CMK (cell line): Measurements from ENCODE around the gene SIRT5.

ENCODE experiments used
- DNase-seq: peaks from one replicate; pipeline ENCODE4 v3.0.0-alpha.2; 2010; ENCODE audit warnings: low read depth

The SIRT5 gene

DNA sequence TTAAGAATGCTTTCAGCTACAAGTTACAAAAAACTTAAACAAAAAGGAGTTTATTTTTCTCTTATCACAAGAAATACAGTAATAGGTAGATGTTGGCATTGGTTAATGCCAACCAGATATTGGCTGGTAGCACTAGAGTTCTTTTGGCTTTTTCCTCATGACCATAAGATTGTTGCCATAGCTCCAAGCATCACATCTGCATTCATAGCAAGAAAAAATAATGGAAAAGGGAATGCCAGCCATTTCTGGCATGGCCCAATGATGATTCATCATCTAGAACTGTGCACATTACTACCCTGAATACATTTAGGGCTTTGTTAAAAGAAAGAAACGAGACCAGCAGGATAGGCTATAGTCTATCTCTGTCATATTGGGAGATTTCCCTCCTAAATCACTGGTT is 20.8 kb upstream of the SIRT5 start:
- DNase-seq: no peak

DNA sequence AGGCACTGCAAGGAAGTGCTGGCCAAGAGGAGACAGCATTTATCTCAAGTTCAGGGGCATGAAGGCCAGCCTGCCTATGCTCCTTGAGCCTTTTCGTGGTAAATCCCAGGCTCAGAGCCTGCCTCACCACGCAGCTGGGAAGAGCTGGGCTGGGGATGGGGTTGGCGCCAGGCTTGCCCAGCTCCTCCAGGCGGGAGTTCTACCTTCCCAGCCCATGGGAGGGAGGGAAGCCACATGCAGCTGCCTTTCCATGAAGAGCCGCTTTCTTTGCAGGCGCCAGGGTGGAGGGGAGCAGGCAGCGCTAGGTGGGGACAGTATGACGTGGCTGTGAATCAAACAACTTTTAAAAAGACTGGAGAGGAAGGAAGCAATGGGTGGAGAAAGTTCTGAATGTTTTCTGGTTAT is 19.5 kb upstream of the SIRT5 start:
- no peak for DNase-seq

DNA sequence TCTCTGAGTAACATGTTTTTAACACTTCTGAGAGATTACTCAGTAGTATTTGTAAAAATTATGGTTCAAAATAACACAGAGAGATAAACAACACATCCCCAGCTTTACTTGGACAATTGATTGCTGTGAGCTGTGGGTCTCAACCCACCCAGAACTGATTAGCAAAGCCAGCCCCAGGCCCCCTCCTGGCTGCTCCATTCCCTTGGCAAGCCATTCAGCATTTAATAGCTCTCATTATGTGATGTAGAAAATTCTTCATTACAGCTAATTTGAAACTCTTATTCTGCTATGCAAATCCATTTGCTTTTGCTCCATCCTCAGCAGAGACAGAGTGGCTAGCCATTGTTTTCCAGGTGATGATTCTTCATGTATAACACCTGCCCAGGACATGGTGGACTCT is 16.6 kb upstream of the SIRT5 start:
- DNase-seq: no peak

DNA sequence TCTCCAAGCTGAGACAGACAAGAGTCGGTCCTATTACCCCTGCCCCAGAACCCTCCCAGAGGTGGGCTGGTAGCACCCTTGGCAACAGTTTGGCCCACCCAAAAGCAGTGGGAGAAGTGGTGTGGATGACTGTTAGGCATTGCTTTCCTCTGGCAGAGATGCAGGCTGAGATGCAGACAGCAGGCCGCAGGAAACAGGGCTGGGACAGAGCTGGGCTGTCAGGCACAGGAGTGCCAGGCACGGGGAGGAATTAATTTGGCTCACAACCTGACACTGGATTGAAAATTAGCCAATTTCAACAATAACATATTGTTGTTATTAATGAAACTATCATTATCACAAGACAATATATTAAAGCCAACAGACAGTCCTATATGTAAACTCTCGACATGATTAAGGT is 15.7 kb upstream of the SIRT5 start:
- no peak for DNase-seq

DNA sequence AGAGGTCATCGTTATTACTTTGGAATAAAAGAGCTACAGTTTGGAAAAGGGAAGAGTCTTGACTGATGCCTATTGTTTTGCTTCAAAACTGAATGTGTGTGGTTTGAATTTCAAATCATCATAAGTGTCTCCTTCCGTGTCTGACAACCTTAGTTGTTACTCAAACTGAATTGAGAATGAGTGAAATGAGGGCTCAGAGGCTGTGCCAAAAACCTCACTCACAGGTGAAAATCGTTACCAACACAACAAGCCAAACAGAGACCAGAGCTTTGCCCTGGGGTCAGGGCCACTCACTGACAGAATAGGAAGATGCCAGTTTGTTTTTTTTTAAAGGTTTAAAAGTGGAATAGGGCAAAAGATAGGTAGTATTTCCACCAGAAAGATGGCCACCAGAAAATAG is 15.2 kb upstream of the SIRT5 start:
- DNase-seq: no peak

DNA sequence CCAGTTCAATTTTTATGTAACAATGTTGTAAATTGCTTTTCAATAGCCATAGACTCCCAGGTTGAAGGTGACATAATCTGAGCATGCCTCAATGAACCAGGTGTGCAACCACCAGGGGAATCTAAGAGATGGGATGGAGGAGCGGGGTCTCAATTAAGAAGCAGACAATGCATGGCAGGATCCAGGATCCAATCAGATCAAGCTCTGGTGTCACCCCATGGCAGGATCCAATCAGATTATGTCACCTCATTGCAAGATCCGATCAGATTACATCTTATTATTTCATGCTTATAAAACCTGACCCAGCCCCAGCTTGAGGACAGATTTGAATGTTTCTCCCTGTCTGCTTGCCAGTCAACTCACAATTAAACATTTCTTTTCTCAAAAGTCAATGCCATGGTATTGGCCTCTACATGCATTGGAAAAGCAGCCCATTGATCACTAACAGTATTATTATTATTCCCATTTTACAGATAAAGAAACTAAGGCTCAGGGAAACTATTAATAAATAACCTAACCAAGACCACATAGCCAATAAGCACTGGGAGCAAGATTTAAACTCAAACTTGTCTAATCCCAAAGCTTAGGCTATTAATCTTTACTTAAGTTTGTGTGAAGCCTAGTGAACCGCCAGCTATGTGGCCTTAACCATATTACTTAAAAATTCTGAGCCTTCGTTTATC is 14.3 kb upstream of the SIRT5 start:
- DNase-seq: no peak

DNA sequence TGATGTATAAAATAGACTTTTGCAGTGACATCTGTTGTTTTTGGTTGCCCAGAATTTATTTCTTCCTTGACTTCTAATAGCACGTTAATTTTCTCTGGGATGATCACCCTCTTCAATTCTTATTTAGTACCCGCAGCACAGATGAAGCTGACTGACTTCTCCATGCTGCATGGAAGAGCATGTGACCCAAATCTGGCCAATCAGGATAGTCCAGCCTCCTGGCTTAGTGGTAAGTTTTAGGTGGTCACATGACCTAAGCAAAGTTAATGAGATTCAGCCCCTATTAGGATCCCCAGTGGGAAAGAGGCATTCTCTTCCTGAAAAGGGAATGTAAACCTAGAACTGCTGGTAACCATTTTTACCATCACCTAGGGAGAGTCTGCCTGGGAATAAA is 13.8 kb upstream of the SIRT5 start:
- DNase-seq: peak; percentile 46

DNA sequence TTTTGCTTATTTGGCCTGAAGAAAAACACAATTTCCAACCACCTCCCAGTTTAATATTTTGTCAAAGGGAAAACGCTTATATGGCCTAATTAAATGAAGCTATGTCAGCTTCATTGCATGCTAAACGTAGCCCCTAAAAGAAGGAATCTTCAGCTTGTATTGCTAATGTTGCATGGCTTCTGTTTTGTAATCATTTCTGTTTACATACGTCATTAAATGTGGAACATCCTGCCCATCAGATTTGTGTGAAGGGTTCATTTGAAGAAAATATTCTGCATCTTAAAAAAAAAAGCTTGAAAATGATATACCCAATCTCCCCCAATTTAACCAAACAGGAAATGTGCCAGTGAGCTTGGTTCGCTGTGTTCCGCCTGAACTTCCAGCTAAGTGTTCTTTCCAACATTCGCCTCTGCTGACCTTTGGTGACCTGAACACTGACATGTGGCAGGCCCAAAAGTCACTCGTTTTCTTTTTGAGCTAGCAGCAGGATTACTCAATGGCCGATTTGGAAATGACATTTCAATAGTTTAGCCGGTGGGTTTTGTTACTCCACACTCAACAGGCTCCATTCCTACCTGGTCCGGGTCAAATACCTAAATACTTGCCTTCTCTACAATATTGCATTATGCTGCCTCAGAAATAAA is 12.7 kb upstream of the SIRT5 start:
- DNase-seq: no peak

DNA sequence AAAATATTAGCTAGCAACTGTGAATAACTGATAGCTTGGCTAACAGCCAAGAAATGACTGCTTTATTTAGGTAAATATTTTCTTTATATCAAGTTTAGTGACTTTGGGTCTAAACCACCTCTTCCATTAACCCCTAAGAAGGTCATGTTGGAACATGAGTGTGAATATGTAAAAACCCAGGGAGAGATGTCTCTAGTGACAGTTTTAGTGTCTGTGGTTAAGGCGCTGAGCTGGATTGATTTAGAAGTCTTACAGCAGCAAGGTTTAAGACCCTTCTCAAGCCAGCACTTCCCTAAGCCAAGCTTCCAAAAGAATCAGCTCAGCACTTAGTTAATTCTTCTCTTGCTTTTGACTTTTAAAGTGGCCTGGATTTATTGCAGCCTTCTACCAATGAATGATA is 11.4 kb upstream of the SIRT5 start:
- DNase-seq: no peak

DNA sequence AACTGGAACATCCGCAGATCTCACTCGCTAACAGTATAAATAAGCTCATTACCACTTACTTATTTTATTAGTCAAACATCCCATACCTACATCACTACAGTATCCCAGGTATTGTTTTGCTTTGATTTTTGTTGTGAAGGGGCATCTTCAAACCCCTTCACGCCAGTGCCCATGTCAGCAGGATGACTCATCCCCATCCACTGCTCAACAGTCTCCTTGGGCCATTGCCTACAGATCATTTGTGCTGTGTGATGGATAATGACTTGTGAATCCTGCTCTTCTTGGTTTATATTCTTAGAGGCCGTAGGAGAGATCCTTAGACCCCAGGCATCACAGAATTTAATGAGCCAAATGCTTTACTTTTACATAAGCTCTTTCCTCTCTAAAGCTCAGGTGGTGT is 8.5 kb upstream of the SIRT5 start:
- DNase-seq: no peak

DNA sequence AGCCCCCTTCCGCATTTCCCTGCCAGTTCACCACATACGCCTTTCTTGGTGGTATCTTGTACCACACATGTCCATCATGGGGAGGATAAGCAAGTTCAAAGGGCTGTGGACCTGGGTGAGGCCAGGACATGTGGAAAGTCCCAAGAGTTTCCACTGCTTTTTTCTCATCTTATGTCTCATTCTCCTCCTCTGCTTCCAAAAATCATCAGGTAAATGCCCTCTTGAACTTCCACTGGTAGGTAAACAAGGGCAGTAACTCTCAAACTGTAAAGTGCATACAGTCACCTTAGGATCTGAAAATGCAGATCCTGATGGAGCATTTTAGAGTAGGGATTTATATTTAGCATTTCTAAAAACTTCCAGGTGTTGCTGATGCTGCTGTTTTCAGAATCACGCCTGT is 7.9 kb upstream of the SIRT5 start:
- DNase-seq: no peak

DNA sequence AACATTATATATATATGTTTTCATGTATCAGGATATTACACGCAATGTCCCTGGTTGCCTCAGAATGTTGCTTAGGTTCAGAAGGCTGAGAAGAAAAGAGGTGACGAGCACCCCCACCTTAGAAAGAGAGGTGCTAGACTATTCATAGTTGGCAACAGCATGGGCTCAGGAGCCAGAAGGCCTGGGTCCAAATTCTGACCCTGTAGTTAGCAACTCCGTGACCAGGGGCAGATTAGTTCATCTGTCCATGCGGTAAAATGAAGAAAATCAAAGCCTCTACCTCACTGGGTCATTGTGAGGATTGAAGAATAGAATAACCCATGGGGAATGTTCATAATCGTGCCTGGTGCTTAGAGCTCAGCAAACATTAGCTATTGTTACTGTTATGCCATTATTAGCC is 5.4 kb upstream of the SIRT5 start:
- DNase-seq: no peak

DNA sequence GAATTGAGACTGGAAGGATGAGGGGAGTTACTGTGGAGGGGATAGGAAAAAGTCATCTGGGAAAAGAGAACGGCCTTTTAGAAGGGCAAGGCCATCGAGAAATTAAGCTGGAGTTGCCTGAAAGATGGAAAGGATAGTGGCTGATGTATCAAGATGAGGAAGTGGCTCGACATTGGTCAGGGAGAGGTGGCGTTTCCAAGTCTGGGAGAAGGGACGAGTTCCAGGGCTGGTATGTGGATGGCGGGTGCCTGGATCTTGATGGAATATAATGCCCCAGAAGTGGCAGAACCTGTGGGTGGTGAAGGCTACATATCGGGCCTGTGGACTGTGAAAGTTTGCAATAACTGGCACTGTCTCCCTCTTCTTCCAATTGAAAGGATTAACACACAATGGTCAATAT is 2.2 kb upstream of the SIRT5 start:
- no peak for DNase-seq

DNA sequence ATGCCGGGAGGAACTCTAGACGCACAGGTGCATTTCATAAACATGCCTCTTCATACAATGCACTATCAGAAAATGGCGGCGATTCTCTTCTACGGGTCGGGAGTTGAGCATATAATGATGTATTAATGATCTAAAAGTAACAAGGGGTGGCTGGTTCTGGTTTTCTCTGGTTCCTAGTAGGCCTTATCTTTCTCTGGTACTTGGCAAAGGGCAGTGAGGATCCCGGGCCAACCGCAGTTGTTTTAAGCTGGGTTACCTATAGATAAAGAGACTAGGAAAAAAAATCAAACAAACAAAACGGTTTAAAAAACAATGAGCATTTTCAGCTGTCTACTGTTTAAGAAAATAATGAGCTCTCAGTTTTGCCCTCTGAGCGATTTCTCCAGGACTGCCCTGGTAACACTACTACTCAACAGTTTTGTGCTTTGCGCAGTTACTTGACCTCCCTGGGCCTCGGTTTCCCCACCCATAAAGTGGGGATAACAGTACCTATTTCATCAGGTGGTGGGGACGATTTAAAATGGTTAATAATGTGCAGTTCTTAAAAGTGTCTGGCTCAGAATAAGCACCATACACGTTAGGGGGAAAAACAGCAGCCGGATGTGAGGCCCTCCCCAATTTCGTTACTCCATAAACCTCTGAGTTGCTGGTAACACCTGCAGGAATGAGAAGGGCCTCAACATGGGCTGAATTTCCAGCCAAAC is 1.3 kb upstream of the SIRT5 start:
- DNase-seq: no peak

DNA sequence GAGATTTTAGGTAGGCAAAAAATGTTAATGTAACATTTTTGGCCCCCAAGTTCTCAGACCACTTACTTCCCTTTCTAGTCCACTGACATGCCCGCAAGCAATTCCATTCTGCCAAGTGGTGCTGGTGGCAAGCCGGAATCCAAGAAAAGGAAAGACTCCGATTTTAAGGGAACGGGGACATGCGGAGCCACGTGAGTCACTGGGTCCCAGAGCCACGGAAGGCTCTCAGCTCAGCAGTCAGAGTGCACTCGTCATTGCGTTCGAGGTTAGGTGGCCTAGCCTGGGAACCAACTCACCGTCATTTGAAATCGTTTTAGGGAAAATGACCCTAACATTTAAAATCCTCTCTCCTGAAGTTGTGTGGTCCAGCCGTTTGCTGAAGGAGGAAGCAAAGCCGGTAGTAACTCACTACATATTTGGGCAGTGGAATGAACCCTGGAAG is 711 bp upstream of the SIRT5 start:
- peak; percentile 8 for DNase-seq

DNA sequence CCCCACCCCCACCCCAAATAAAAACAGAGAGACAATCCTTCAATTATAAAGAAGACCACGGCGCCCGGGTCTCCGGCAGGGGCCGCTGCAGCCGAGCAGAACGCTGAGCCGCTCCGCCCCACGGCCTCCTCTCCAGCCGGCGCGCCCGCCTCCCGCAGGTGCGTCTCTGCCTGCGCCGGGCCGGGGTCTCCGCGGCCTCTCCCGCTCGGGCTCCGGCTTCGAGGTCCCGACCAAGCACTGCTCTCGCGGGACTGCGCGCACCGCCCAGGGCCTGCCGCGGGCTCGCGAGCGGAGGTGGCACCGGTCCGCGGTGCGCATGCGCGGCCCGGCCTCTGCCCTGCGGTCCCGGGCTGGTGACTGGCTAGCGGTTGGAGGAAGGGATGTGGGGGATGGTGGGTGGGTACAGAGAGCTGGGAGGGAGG is 241 bp upstream of the SIRT5 start:
- DNase-seq: peak; percentile 94

DNA sequence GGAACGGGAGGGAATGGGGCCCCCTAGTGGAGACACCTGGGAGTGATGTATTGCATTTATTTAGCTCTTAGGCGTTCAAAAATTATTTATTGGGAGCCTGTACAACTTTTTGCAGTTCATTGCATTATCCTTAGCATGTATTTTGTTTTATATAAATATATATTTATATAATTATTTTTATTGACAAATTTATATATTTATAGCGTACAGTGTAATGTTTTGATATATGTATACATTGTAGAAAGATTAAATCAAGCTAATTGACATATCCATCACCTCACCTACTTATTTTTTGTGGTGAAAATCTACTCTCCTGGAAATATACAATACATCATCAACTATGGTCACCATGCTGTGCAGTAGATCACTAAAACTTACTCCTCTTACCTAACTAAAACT is 975 bp downstream of the SIRT5 start:
- DNase-seq: no peak

DNA sequence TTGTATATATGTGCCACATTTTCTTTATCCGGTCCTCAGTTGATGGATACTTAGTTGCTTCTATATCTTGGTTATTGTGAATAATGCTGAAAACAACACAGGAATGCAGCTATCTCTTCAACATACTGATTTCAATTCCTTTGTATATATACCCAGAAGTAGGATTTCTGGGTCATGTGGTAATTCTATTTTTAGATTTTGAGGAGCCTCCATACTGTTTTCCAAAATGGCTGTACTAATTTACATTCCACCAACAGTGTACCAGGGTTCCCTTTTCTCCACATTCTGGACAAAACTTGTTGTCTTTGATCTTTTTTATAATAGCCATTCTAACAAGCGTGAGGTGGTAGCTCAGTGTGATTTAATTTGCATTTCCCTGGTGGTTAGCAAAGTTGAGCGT is 1.6 kb downstream of the SIRT5 start:
- DNase-seq: no peak

DNA sequence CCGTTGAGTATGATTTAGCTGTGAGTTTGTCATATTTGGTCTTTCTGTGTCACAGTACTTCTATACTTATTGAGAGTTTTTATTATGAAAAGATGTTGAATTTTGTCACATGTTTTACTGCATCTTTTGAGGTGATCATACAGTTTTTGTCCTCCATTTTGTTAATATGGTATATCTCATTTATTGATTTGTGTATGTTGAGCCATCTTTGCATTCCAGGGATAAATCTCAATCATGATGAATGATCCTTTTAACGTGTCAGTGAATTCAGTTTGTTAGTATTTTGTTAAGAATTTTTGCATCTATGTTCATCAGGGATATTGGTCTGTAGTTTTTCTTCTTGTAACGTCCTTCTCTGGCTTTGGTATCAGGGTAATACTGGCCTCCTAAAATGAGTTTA is 3.5 kb downstream of the SIRT5 start:
- DNase-seq: no peak

DNA sequence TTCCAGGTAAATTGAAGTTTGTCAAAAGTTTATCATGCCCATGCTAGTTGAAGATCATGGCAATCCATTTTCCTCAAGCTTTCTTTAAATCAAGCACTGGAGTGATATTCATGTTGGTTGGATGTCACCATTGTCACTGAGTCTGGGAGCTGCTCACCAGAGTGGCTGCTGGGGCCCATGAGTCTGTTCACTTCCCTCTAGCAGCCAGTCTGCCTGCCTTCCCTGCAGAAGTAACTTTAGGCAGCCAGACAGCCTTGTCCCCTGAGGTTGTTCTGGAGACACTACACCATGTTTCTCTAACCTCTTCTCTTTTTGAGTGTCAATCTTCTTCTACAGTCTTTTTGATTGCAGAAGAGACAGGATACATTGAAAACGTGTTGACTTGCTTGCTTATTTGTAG is 5.5 kb downstream of the SIRT5 start:
- DNase-seq: no peak

DNA sequence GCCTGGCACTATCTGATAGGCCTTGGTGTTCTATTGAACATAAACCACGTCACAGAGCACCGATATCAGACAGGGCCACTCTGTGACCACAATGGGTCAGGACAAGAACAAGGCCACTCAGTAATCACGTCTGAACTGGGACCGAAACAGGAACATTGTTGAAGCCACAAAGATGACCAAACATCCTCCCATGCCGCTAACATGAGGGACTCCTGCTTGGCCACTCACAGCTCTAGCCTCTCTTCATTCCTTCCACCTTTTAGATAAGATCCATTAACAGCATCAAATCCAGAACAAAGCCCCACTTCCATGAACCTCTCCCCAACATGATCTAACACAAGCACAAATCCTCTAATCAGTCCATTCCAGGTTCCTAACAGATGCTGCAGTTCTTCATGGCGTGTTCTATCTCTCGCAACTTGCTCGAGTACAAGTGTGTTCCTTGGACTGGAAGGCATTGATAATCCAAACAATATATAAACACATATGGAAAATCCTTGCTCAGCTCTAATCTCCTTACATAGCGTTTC is 7.4 kb downstream of the SIRT5 start:
- peak; percentile 27 for DNase-seq

DNA sequence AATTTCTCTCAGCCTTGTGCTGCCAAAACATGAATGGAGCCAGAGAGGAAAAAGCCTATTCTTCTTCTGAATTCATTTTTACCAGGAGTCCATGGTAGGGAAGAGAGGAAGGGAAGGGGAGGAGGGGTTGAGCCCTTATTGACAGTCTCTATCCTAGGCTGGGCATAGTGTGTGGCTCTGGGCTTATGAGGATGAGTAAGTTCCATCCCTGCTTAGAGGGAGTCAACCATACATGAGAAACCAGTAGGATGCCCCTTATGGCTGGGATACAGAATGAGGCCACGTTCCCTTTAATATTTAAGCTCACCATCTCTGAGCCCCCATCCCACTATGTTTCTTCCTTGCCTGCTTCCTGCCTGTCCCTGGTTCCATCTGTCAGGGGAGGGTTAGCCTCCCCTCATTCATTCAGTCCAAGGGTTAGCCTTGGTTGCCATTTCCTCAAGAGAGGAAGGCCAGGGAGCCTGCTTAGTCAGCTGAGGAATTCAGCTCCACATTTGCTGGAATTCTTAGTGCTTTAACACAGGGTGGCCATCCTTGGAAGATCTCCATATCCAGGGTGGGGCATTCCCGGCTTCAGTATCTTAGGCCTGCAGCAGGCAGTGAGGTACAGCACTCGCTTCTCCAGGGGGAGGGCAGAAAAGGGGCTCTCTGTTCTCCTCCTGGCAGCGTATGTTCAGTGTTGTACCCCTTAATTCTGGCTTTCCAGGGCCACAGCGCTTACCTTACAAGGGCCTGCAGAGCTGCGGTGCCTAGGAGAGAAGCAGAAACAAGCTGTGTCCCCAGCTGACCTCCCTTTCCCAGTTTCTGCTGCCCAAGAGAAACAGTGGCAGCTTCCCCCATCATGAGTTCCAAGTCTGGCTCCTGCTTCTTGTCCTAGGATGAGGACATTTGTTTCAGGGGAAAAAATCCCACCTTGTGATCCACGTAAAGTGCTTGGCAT is 12.5 kb downstream of the SIRT5 start:
- no peak for DNase-seq
